Neural cell (in vitro differentiated cells): Measurements from ENCODE around the gene RASGEF1B. TPM values are rescaled to one million over a fixed set of nuclear protein-coding genes. Genes with fewer than 3 reads are reported as not detected.

ENCODE experiments used
- H2AFZ ChIP-seq: fragments of 200-600, 300-800 bp; sonication (generic), shearing (Covaris generic); 2 replicates; pipeline ENCODE4 v1.6.0; 2014; ENCODE audit warnings: low read depth, mild to moderate bottlenecking, antibody characterized with exemption, low read length, moderate library complexity
- H3F3A ChIP-seq: fragments of 200-600 bp; shearing (Covaris generic); 2 replicates; pipeline ENCODE4 v1.6.1; 2016; ENCODE audit warnings: mild to moderate bottlenecking, moderate library complexity, mixed read lengths, antibody characterized with exemption, low read length; ENCODE audit not compliant: insufficient read depth, poor library complexity, severe bottlenecking
- H3K27ac ChIP-seq: fragments of 200-600, 300-800 bp; sonication (generic), shearing (Covaris generic); 2 replicates; pipeline ENCODE4 v1.5.1; 2014; ENCODE audit warnings: mild to moderate bottlenecking, low read length, moderate library complexity
- H3K27me3 ChIP-seq: fragments of 300-800, 200-600 bp; sonication (generic), shearing (Covaris generic); 2 replicates; pipeline ENCODE4 v1.6.0; 2014; ENCODE audit warnings: mild to moderate bottlenecking, low read depth, low read length, moderate library complexity; ENCODE audit not compliant: insufficient read depth
- H3K36me3 ChIP-seq: fragments of 300-800, 200-600 bp; sonication (generic), shearing (Covaris generic); 2 replicates; pipeline ENCODE4 v1.5.1; 2014; ENCODE audit warnings: mild to moderate bottlenecking, antibody characterized with exemption, low read length, moderate library complexity; ENCODE audit not compliant: insufficient read depth
- H3K4me2 ChIP-seq: fragments of 300-800, 200-600 bp; sonication (generic), shearing (Covaris generic); 2 replicates; pipeline ENCODE4 v1.6.0; 2014; ENCODE audit warnings: mild to moderate bottlenecking, low read length
- H3K4me3 ChIP-seq: fragments of 300-800, 200-600 bp; sonication (generic), shearing (Covaris generic); 2 replicates; pipeline ENCODE4 v1.5.1; 2014; ENCODE audit warnings: mild to moderate bottlenecking, low read length, moderate library complexity
- H3K79me2 ChIP-seq: fragments of 200-600 bp; shearing (Covaris generic); replicated peaks from 2 replicates; pipeline ENCODE4 v1.6.0; 2014; ENCODE audit warnings: mild to moderate bottlenecking, low read length, moderate library complexity; ENCODE audit not compliant: insufficient read depth
- H3K9ac ChIP-seq: fragments of 300-800, 200-600 bp; sonication (generic), shearing (Covaris generic); 2 replicates; pipeline ENCODE4 v1.6.1; 2016; ENCODE audit warnings: mild to moderate bottlenecking, low read length, mixed read lengths
- H3K9me2 ChIP-seq: fragments of 200-600 bp; shearing (Covaris generic); 2 replicates; pipeline ENCODE4 v1.6.1; 2016; ENCODE audit warnings: mild to moderate bottlenecking, low read length, mixed read lengths; ENCODE audit not compliant: insufficient read depth
- H3K9me3 ChIP-seq: fragments of 200-600, 300-800 bp; sonication (generic), shearing (Covaris generic); 2 replicates; pipeline ENCODE4 v1.6.1; 2016; ENCODE audit warnings: mild to moderate bottlenecking, mixed run types, low read length, moderate library complexity, mixed read lengths
- H4K20me1 ChIP-seq: fragments of 200-600 bp; shearing (Covaris generic); 2 replicates; pipeline ENCODE4 v1.6.1; 2016; ENCODE audit warnings: mild to moderate bottlenecking, mixed run types; ENCODE audit not compliant: insufficient read depth
- EP300 ChIP-seq: fragments of 450-650 bp; conservative IDR thresholded peaks from 2 replicates; pipeline ENCODE4 v1.6.1; 2014; ENCODE audit warnings: antibody characterized with exemption, mild to moderate bottlenecking, moderate library complexity; ENCODE audit not compliant: poor library complexity, severe bottlenecking
- EZH2 ChIP-seq: fragments of 200-600, 300-800 bp; shearing (Covaris generic), sonication (generic); IDR thresholded peaks from 2 replicates; pipeline ENCODE4 v1.6.1; 2014; ENCODE audit warnings: antibody characterized with exemption, low read length, borderline replicate concordance, mild to moderate bottlenecking; ENCODE audit not compliant: insufficient read depth, poor library complexity, severe bottlenecking
- MXI1 ChIP-seq: fragments of 450-650 bp; conservative IDR thresholded peaks from 2 replicates; pipeline ENCODE4 v1.6.1; 2014; ENCODE audit warnings: antibody characterized with exemption, mild to moderate bottlenecking; ENCODE audit not compliant: poor library complexity, severe bottlenecking
- POLR2AphosphoS5 ChIP-seq: IDR thresholded peaks from 2 replicates; pipeline ENCODE4 v1.6.1; 2012
- RAD21 ChIP-seq: fragments of 450-650 bp; conservative IDR thresholded peaks from 2 replicates; pipeline ENCODE4 v1.6.1; 2014; ENCODE audit warnings: antibody characterized with exemption, mild to moderate bottlenecking, moderate library complexity
- SMC3 ChIP-seq: fragments of 450-650 bp; conservative IDR thresholded peaks from 2 replicates; pipeline ENCODE4 v1.6.1; 2014; ENCODE audit warnings: antibody characterized with exemption, mild to moderate bottlenecking, moderate library complexity; ENCODE audit not compliant: poor library complexity
- TAF1 ChIP-seq: IDR thresholded peaks from 2 replicates; pipeline ENCODE4 v1.6.1; 2012; ENCODE audit warnings: low read depth
- polyA plus RNA-seq: library from polyadenylated mRNA; depleted of rRNA; stranded (reverse); fragments of >200 nt; gene quantifications from 2 replicates; pipeline ENCODE4 v1.2.3, GENCODE V29; 2014
- TF ChIP-seq, protein P1 (sequence below): IDR thresholded peaks from 2 replicates; pipeline ENCODE4 v1.6.1; 2012; ENCODE audit warnings: borderline replicate concordance
- TF ChIP-seq, protein P2 (sequence below): fragments of 450-650 bp; IDR thresholded peaks from 2 replicates; pipeline ENCODE4 v1.5.1; 2014; ENCODE audit warnings: antibody characterized with exemption, mild to moderate bottlenecking, moderate library complexity; ENCODE audit not compliant: poor library complexity, severe bottlenecking

RASGEF1B gene
- polyA plus RNA-seq, 1 donor from 2014 or later, result 21.5 TPM

DNA sequence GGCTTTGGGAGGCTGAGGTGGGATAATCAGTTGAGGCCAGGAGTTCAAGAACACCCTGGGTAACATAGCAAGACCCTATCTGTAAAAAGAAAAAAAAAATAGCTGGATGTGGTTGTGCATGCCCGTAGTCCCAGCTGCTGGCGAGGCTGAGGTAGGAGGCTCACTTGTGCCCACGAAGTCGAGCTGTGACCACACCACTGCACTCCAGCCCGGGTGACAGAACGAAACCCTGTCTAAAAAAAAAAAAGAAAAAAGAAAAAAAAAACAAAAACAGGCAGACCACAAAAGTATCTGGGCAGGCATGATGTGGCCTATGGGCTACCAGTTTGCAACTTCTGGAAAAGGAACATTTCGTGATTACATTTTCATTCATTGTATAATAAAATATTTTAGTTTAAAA lies 38.1 kb upstream of the RASGEF1B start:
- TF ChIP-seq TAF1 (no peak), SMC3 (no peak), RAD21 (no peak), EP300 (no peak), MXI1 (no peak), EZH2 (no peak), POLR2AphosphoS5 (no peak)
- TF ChIP-seq, protein P1, sequence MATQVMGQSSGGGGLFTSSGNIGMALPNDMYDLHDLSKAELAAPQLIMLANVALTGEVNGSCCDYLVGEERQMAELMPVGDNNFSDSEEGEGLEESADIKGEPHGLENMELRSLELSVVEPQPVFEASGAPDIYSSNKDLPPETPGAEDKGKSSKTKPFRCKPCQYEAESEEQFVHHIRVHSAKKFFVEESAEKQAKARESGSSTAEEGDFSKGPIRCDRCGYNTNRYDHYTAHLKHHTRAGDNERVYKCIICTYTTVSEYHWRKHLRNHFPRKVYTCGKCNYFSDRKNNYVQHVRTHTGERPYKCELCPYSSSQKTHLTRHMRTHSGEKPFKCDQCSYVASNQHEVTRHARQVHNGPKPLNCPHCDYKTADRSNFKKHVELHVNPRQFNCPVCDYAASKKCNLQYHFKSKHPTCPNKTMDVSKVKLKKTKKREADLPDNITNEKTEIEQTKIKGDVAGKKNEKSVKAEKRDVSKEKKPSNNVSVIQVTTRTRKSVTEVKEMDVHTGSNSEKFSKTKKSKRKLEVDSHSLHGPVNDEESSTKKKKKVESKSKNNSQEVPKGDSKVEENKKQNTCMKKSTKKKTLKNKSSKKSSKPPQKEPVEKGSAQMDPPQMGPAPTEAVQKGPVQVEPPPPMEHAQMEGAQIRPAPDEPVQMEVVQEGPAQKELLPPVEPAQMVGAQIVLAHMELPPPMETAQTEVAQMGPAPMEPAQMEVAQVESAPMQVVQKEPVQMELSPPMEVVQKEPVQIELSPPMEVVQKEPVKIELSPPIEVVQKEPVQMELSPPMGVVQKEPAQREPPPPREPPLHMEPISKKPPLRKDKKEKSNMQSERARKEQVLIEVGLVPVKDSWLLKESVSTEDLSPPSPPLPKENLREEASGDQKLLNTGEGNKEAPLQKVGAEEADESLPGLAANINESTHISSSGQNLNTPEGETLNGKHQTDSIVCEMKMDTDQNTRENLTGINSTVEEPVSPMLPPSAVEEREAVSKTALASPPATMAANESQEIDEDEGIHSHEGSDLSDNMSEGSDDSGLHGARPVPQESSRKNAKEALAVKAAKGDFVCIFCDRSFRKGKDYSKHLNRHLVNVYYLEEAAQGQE, result no peak
- TF ChIP-seq, protein P2, sequence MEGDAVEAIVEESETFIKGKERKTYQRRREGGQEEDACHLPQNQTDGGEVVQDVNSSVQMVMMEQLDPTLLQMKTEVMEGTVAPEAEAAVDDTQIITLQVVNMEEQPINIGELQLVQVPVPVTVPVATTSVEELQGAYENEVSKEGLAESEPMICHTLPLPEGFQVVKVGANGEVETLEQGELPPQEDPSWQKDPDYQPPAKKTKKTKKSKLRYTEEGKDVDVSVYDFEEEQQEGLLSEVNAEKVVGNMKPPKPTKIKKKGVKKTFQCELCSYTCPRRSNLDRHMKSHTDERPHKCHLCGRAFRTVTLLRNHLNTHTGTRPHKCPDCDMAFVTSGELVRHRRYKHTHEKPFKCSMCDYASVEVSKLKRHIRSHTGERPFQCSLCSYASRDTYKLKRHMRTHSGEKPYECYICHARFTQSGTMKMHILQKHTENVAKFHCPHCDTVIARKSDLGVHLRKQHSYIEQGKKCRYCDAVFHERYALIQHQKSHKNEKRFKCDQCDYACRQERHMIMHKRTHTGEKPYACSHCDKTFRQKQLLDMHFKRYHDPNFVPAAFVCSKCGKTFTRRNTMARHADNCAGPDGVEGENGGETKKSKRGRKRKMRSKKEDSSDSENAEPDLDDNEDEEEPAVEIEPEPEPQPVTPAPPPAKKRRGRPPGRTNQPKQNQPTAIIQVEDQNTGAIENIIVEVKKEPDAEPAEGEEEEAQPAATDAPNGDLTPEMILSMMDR, result no peak
- Histone ChIP-seq H3K4me2 (no peak overlapping the region), H3K9me2 (no peaks in the 10 kb centered on the region), H3F3A (peaks cover 9% of the 10 kb centered on the region), H2AFZ (no peak overlapping the region), H3K9me3 (no peaks in the 10 kb centered on the region), H3K79me2 (no peaks in the 10 kb centered on the region), H3K4me3 (no peak overlapping the region), H3K9ac (no peak overlapping the region), H3K27me3 (no peaks in the 10 kb centered on the region), H4K20me1 (no peaks in the 10 kb centered on the region), H3K27ac (no peak overlapping the region), H3K36me3 (no peaks in the 10 kb centered on the region)

DNA sequence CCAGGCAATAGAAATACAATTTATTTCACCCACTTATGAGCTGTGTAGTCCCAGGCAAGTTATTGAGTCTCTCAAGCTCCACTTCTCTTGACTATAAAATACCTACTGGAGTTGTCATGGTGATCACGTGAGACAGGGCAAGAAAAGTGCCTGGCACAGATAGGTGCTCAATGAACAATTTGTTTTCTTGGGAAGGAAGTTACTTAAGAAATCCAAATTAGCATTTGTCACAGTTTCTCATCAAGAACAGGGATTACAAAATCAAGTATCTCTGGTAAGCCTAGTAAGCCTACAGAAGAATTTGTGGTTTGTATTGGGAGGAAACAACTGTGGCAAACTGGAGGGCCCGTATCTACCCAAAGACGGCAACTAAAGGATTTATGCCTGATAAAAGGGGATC lies 37.5 kb upstream of the RASGEF1B start:
- no peaks in the 10 kb centered on the region for H3K9me3 ChIP-seq
- no peaks in the 10 kb centered on the region for H4K20me1 ChIP-seq
- H3K4me2 ChIP-seq, result no peak overlapping the region
- H3K27me3 ChIP-seq, result no peaks in the 10 kb centered on the region
- no peak overlapping the region for H3K27ac ChIP-seq
- H3K9me2 ChIP-seq, result no peaks in the 10 kb centered on the region
- no peak overlapping the region for H3K4me3 ChIP-seq
- H3K36me3 ChIP-seq, result no peaks in the 10 kb centered on the region
- H3K79me2 ChIP-seq, result no peaks in the 10 kb centered on the region
- H3F3A ChIP-seq, result peaks cover 9% of the 10 kb centered on the region
- no peak for TF ChIP-seq TAF1
- TF ChIP-seq SMC3, result no peak
- H3K9ac ChIP-seq, result no peak overlapping the region
- no peak overlapping the region for H2AFZ ChIP-seq
